Endothelial cell of umbilical vein (primary cell): ENCODE results near the gene GPR65.

Experiments
- CTCF ChIP-seq, 2 donors: IDR thresholded peaks; 1 replicate in 1 of 2; 2 replicates in 1 of 2; pipeline ENCODE4 v1.5.1; 2011; ENCODE audit warnings: low read length in 2 of 2, mild to moderate bottlenecking in 2 of 2, moderate library complexity in 2 of 2, control low read depth in 1 of 2, inconsistent platforms in 1 of 2, low read depth in 1 of 2; ENCODE audit not compliant: insufficient read depth in 1 of 2; ENCODE audit errors: extremely low read depth in 1 of 2
- EZH2 ChIP-seq: IDR thresholded peaks from 2 replicates; pipeline ENCODE4 v1.6.1; 2012; ENCODE audit warnings: borderline replicate concordance, low read depth, mild to moderate bottlenecking, moderate library complexity, low read length, inconsistent platforms; ENCODE audit not compliant: severe bottlenecking
- POLR2A ChIP-seq: IDR thresholded peaks from 2 replicates; pipeline ENCODE4 v1.6.1; 2012; ENCODE audit warnings: low read depth, mild to moderate bottlenecking, control low read depth, low read length

- no peak for TF ChIP-seq CTCF (IDR thresholded peaks at IDR 0.05; ENCODE audit: extremely low read depth in 1 of 2, insufficient read depth in 1 of 2, low read depth in 1 of 2, low read length in 2 of 2)
- no peak for TF ChIP-seq POLR2A
- TF ChIP-seq EZH2: no peak
These were observed 8.7 kb upstream of the GPR65 start for GRCh38 chr14:87996291-87996592.
